ENCODE measurements around the gene NFATC2. TPM values are rescaled to one million over a fixed set of nuclear protein-coding genes. Genes with fewer than 3 reads are reported as not detected.

The NFATC2 gene
- total RNA-seq, 1 experiment from 2014 or later = 0.61 TPM

DNA sequence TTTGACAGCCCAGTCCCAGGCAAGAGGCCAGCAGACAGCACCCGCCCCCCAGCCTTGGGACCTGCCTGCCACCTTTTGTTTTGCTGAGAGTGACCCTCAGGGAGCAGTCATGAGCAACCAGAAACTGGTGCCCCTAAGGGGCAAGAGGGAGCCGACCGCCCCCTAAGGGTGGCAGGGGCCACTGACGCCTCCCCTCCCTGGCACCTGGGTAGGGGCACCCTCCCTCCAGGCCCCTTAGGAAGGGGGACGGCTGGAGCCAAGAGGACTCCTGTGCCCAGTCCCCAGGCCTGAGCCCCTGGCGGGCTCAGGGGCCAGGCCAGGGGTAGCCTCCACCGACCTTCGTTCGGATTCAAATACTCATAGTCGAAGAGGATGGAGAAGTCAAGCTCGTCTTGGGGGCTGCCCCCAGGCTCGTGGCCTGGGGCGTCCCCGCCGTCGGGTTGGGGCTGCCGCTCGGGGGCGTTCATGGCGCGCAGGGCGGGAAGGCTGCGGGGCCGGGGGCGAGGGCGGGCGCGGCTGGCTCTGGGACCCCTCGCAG is 417 bp downstream of the NFATC2 start:
- H3K27ac Mint-ChIP-seq = no peak overlapping the region
- H3K9me3 Mint-ChIP-seq = no peaks in the 10 kb centered on the region
- no peak overlapping the region for H2BK120ac ChIP-seq (ENCODE audit: low read depth, low read length, poor library complexity, severe bottlenecking)
- H3K18ac ChIP-seq (ENCODE audit: insufficient read length, low read depth, low read length) = no peak overlapping the region
- no peak overlapping the region for H3K4me2 ChIP-seq (ENCODE audit: insufficient read depth, insufficient read length, low read length)
- no peak overlapping the region for H4K8ac ChIP-seq (replicated peaks; ENCODE audit: insufficient read length, low read depth, low read length)
- H3T11ph ChIP-seq (ENCODE audit: low read length) = no peak overlapping the region
- H3K27ac ChIP-seq (ENCODE audit: insufficient read length, low read depth, low read length) = no peak overlapping the region
- no peak overlapping the region for H4K5ac ChIP-seq (ENCODE audit: insufficient read length, low read depth, low read length)
- H3K27me3 Mint-ChIP-seq (ENCODE audit: low read depth) = peaks cover 64% of the 10 kb centered on the region
- no peak overlapping the region for H2BK5ac ChIP-seq (ENCODE audit: insufficient read length, low read length)
- H3K4me1 ChIP-seq (ENCODE audit: insufficient read depth, low read length) = no peaks in the 10 kb centered on the region
- H2BK12ac ChIP-seq (ENCODE audit: insufficient read length, low read depth, low read length) = no peak overlapping the region
- H3K56ac ChIP-seq (ENCODE audit: insufficient read length, low read depth, low read length) = no peak overlapping the region
- H3K79me1 ChIP-seq (ENCODE audit: insufficient read depth, low read depth, low read length, poor library complexity, severe bottlenecking) = no peaks in the 10 kb centered on the region
- H2BK15ac ChIP-seq (ENCODE audit: low read depth, low read length) = no peak overlapping the region
- H2AK5ac ChIP-seq (ENCODE audit: insufficient read length, low read length) = no peak overlapping the region
- no peak overlapping the region for H3K14ac ChIP-seq (ENCODE audit: insufficient read depth, low read length)
- H4K91ac ChIP-seq (ENCODE audit: insufficient read length, low read depth, low read length) = no peak overlapping the region
- peaks cover 17% of the 10 kb centered on the region for H3K27me3 ChIP-seq (ENCODE audit: insufficient read depth, low read length)
- no peak overlapping the region for H3K23ac ChIP-seq (ENCODE audit: insufficient read length, low read depth, low read length)
- H2AFZ ChIP-seq (ENCODE audit: low read length) = no peak overlapping the region
- no peak overlapping the region for H3K4ac ChIP-seq (ENCODE audit: low read depth, low read length)
- H3K4me3 Mint-ChIP-seq = peak overlapping the region; percentile 48 to 66; a peak in 4 of 5 replicates
- no peaks in the 10 kb centered on the region for H3K9me3 ChIP-seq (ENCODE audit: control insufficient read depth, low read depth, low read length)
- H3K79me2 ChIP-seq (ENCODE audit: insufficient read depth, low read length) = no peaks in the 10 kb centered on the region
- no CpG with 5 or more reads among the region's 29 CpGs for WGBS (ENCODE audit: extremely low coverage, insufficient read length, low lambda C conversion rate)
- DNase-seq = peak; percentile 59
- no peaks in the 10 kb centered on the region for H4K20me1 ChIP-seq (ENCODE audit: control insufficient read depth, insufficient read depth, insufficient read length)
- H2BK20ac ChIP-seq (ENCODE audit: low read depth, low read length, poor library complexity, severe bottlenecking) = no peak overlapping the region
- peaks cover 3% of the 10 kb centered on the region for H3K23me2 ChIP-seq (ENCODE audit: insufficient read length, low read depth, low read length, poor library complexity, severe bottlenecking)
- H3K9ac ChIP-seq (ENCODE audit: extremely low read depth, insufficient read length, low read length) = no peak overlapping the region
- H3K36me3 Mint-ChIP-seq (ENCODE audit: insufficient read depth in 1 of 3, low read depth in 3 of 3) = no peaks in the 10 kb centered on the region
- TF ChIP-seq, protein P1, sequence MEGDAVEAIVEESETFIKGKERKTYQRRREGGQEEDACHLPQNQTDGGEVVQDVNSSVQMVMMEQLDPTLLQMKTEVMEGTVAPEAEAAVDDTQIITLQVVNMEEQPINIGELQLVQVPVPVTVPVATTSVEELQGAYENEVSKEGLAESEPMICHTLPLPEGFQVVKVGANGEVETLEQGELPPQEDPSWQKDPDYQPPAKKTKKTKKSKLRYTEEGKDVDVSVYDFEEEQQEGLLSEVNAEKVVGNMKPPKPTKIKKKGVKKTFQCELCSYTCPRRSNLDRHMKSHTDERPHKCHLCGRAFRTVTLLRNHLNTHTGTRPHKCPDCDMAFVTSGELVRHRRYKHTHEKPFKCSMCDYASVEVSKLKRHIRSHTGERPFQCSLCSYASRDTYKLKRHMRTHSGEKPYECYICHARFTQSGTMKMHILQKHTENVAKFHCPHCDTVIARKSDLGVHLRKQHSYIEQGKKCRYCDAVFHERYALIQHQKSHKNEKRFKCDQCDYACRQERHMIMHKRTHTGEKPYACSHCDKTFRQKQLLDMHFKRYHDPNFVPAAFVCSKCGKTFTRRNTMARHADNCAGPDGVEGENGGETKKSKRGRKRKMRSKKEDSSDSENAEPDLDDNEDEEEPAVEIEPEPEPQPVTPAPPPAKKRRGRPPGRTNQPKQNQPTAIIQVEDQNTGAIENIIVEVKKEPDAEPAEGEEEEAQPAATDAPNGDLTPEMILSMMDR (conservative IDR thresholded peaks at IDR 0.05) = peak; percentile 63
- H3K4me1 Mint-ChIP-seq = peaks cover 11 to 16% of the 10 kb centered on the region in 2 experiments
